HCEC 1CT (cell line): ENCODE data around the gene POU6F2.
"Not testable (repeated sequence)": the region's sequence is repeated elsewhere in the genome, so short reads cannot be mapped to it uniquely, and the experiment has no call there.

Experiments
- DNase-seq: peaks from one replicate; pipeline ENCODE4 v3.0.0-alpha.2; 2017

The POU6F2 gene

DNA sequence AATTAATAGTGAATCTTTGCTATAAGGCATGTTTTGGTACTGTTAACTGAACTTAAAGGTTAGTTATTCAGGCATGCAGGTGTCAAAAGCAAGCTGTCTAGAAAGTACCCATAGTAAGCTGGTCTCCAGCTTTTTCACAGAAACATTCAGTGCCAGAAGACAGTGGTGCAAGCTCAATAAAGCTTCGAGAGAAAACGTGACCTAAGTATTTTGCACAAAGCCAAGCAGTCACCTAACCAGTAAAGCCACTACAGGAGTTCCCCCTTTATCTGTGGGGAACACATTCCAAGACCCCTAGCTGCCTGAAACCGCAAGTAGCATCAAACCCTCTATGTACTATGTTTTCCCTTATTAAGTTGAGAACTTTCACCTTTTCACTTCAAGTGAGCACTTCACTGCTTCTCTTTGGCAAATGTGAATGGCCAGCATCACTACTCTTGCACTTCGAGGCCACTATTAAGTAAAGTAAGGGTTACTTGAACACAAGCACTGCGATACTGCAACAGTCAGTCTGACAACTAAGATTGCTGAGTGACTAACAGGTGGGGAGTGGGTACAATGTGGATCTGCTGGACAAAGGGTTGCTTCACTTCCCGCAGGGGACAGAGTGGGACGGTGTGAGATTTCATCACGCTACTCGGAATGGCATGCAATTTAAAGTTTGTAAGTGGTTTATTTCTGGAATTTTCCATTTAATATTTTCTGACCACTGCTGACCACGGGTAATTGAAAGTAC, 334.7 kb downstream of the POU6F2 start:
- DNase-seq, result no peak

DNA sequence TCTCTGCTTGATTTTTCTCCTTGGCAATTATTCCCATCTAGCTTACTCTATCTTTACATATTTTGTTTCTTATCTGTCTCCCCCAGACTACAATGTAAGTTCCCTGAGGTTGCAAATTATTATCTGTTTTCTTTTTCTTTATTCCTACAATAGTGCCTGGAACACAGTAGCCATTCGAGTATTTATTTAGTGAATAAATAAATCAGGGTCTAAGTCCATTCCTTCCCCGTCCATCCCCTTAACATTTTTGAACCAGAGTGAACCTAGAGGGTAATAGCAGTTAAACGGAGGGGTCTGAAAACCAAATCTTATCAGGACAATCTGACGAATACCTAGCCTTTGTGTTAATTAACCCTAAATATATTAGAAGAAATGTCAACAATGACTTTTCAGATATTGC, 335.7 kb downstream of the POU6F2 start:
- no peak for DNase-seq

DNA sequence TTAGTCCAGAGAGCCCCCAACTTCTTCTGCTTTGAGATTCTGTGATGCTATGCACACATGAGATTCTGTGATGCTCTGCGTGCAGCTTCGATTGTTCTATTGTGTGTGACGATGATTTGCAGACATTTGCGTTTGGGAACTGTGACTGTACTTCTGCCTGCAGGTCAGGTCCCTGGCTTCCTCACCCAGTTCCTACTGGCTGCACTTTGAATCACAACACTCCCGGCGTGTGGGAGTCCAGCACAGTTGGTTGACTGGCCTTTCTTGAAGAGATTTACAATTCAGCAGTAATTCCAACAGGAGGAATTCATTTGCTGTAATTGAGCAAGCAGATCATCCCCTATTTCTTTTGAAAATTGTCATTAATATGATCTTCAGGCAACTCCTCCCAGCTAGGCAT, 336.3 kb downstream of the POU6F2 start:
- DNase-seq, result no peak

GRCh38 chr7:39317107-39317506, 339.4 kb downstream of the POU6F2 start:
- DNase-seq, result no peak

DNA sequence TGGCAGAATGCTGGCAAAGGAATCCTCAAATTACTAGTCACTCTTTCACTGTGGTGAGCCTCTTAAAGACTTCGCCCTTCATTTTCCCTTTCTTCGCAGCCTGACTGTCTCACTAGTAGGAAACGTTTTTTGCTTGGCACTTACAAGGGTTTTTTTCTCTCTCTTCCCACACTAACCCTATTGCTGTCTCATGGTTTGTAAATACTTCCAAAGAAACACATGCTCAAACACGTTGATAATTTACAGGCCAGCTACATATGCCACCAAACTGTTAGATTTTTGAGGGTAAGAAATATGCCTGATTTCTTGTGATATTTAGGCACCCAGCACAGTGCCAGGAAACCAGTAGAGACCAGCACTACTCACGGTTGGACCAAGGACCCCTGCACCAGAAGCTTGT, 340.2 kb downstream of the POU6F2 start:
- no peak for DNase-seq

DNA sequence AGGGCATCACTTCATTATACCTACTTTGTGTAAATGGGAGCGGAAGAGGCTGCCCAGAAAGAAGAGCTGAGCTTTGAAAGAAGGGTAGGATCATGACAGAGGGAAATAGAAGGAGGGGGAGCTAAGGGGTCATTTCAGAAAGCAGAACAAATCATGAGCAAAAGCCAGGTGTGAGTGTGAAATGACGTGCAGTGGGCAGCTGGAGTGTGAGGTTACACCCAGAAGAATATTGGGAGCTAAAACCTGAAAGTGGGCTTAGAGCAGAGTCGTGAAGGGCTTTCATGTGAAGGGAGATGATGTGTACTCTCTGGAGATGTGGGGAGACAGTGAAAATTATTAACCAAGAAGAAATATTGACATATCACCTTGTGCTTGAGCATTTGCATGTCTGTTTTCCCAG, 343.5 kb downstream of the POU6F2 start:
- no peak for DNase-seq

DNA sequence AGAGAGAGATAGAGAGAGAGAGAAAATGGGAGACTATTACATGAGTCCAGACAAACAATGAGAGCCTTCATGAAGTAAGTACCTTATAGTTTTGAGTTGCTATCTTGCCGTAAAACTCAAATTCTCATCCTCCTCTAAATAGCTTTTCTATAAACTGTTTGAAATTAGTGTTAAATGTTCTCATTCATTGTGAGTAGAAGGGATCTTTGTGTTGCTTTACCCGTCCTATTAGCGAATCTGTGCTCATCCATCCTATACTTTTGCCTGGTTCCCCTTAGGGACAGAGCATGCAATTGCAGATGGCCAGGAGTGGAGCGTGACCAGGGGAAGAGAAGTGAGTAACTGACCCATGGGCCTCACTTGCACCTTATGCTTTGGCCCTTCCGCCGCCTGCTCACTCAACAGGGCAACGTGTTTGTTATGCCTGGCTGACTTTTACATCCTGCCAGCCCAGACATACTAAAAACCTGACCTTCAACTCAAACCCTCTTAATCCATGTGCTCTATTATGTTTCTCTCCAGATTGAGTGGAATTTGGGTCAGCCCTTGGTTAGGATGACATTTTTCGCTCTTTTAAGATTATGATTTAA, 344.3 kb downstream of the POU6F2 start:
- DNase-seq, result no peak

DNA sequence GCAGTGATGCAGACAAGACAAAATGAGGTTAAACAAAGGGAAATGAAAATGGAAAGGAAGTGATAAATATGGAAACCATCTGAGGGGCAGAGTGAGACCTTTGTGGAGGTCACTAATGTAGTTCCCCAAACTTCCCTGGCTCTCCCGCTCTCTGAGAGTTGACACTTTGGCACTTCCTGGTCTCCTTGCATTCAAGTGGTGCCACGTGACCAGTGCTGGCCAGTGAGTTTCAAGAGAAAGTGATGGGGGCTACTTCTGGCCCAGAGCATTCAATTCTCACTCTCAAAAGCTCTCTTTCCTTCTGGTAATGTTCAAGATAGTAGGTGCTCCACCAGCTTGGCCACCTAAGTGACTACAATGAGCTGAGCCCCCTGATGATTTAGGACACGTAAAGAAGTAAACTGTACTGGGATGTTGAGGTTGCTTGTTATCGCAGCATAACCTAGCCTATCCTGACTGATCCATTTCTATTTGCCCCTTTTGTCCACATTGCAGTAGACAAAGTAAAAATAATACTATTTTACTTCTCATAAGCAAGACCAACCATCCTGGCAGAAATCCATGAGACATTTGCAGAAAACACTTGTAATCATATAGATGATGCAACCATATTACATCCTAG, 346.5 kb downstream of the POU6F2 start:
- DNase-seq, result no peak

DNA sequence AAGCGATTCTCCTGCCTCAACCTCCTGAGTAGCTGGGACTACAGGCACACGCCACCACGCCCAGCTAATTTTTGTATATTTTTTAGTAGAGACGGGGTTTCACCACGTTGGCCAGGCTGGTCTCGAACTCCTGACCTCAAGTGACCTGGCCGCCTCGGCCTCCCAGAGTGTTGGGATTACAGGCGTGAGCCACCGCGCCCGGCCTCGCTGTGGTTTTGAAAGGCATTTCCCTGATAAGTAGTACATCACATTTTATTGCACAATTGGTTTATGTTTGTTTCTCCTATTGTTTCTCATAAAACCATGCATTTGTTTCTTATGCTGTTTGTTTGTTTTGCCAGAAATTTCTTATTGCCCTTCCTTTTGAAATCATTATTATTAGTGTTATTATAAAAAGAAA, 353.9 kb downstream of the POU6F2 start:
- DNase-seq, result not testable (repeated sequence)

- no peak for DNase-seq
Measured at GRCh38 chr7:39332142-39332541, 354.4 kb downstream of the POU6F2 start.

DNA sequence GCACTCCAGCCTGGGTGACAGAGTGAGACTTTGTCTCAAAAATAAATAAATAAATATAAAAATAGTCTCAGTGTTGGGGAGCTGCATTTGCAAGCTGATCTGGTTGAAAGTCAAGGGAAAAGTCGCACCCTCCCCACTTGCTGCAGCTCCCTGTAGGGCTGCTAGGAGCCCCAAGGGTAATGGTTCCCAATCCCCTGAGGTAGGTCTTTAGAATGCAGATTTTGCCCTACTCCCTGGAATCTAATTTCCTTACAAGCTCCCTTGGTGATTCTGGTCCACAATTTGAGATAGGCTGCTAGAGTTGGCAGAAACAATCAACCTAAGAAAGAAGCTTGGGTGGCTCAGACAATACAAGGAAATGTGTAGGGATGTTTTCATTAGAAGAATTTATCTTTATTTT, 356.0 kb downstream of the POU6F2 start:
- no peak for DNase-seq

GRCh38 chr7:39336442-39336841, 358.7 kb downstream of the POU6F2 start:
- DNase-seq, result no peak

GRCh38 chr7:39338716-39339115, 361.0 kb downstream of the POU6F2 start:
- no peak for DNase-seq

GRCh38 chr7:39339591-39339990, 361.9 kb downstream of the POU6F2 start:
- DNase-seq, result no peak

GRCh38 chr7:39341083-39341482, 363.4 kb downstream of the POU6F2 start:
- no peak for DNase-seq

GRCh38 chr7:39342763-39343162, 365.1 kb downstream of the POU6F2 start:
- DNase-seq, result no peak

GRCh38 chr7:39349452-39350123, 371.9 kb downstream of the POU6F2 start:
- no peak for DNase-seq

GRCh38 chr7:39353615-39354376, 376.1 kb downstream of the POU6F2 start:
- no peak for DNase-seq

- DNase-seq, result no peak
Measured at GRCh38 chr7:39355664-39356063, 378.0 kb downstream of the POU6F2 start.

- DNase-seq, result no peak
Measured at GRCh38 chr7:39356172-39356925, 378.6 kb downstream of the POU6F2 start.

DNA sequence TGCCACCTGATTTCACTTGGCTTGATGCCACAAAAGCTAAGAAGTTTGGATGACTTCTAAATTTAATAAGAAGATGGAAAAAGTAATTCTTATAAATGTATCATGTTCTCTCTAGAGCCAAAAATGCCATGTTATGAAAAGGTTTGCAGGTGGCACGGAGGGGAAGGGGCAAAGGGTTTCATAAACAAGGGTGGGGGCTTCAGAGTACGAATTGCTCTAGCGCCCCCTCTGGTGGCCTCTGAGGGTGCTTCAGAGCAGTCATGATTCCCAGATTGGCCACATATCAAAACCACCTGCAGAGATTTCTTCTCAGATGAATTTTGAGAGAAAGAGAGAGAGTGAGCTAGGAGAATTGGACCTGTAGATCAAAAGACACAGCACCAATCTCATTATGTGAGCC, 379.9 kb downstream of the POU6F2 start:
- DNase-seq, result no peak

DNA sequence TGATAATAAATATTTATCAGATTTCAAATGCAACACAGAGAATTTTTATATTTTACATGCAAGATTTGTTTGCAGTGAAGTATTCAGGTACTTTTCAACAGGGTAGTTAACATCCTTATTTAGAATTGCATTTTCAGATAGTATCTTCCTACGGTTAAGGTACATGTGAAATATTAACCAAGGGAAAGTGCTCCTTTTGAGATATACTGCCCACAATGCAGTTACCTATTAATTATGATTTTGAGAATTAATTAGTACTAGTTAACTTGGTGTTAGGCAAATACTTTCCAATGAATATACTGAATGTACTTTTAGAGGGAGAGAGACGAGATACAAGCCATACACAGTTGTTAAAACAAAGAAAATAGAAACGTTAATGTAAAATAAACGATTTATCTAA, 382.3 kb downstream of the POU6F2 start:
- no peak for DNase-seq
